Hippocampal formation (tissue), 2 donors: ENCODE measurements around the gene TRMO.

Experiments used
- DNase-seq, 2 donors: peaks; one replicate each; lab custom pipeline; 2025; lab: John Stamatoyannopoulos, UW

Gene TRMO

DNA sequence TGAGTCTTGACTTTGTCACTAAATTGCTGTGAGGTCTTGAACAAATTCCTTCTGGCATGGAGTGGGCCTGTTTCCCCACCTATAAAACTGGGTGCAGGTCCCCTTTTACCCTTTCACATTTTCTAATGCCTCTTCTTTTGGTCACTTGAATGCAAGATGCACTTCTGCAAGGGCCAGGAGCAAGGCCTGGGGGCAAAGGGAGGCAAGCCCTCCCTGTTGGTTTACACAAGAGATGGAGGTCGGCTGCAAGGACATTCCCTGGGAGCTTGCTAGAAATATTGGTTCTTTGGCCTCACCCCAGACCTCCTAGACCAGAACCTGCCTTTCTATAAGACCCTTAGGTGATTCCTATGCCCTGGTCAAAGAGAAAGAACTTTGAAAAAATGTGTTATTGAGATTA is 63.5 kb downstream of the TRMO start:
- no peak for DNase-seq

DNA sequence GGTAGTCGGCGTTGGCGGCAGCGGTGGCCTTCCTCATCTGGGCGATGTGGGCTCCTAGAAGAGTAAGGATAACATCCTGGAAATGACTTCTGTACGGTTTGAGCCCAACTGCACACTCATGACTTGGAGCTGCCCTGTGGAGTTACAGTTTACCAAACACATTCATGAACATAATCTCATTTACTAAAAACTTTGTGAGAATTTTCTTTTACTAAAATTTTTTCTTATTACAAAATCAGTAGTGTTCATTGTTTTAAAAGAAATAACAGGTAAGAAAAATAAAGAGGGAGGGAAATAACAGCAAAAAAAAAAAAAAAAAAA is 63.9 kb downstream of the TRMO start:
- DNase-seq: no peak

DNA sequence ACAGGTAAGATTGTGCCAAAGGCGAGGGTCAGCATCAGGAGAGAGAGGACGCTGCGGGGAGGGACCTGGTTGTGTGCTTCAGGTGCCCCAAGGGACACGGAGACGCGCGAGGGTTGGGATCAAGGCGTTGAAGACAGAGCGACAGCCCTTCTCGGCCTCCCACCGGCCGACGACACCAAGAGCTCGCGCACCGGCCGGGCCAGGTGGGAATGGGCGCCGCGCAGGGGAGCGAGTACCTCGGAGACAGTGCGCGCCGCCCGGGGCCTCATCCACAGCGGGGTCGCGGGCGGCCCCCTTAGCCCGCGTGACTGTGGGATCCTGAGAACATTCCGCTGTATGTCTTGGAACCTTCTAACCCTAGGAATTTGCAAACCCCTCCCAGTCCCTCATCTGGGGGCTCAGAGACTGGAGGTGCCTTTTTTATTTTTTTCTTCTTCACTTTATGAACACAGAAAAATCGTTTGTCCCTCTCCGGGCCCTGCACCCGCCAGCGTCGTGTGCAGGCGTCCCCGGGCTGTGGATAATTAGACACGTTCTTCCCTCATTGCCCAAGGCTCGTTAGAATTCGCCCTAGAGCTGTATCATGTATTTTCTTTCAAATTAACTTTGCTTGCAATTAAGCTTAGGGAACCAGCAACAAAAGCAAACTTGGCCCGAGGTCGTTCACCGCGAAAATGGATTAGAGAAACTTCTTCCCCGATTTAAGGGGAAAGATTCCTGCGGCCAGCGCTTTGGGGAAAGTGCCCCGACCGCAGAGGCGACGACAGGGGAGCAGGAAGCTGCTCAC is 64.5 kb downstream of the TRMO start:
- DNase-seq: no peak

DNA sequence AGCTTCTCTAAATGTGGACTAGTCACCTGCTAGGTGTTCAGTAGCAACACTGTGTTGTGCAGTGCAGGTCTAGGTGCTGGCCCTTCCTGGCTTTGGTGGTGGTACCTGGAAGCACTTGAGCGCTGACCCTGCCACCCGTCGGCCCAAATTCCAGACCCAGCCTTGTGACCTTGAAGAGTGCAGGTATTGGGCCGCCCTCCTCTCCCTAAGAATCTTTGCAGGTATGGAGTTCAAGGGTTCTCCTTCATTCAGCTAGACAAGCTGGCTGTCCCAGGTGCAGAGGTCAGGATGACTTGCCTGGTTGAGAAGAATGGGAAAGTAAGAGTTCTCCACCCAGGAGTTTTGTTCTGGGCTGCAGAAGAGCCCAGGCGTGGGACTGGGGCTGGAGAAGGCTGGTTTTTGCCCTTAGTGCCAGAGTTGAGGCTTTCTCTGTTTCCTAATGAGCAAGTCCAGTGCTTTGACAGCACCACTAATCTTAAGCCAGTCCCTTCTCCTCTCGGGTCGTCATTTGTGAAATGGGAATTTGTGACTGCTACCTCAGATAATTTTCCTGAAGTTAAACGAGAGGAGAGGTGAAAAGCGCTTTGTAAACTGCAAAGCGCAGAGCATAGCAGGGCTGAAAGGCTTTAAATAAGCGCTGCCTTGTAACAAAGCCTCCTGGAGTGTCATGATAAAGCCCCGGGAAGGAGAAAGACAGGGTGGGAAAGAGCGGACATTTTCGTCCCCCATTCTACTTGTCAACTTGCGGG is 65.3 kb downstream of the TRMO start:
- DNase-seq: no peak

DNA sequence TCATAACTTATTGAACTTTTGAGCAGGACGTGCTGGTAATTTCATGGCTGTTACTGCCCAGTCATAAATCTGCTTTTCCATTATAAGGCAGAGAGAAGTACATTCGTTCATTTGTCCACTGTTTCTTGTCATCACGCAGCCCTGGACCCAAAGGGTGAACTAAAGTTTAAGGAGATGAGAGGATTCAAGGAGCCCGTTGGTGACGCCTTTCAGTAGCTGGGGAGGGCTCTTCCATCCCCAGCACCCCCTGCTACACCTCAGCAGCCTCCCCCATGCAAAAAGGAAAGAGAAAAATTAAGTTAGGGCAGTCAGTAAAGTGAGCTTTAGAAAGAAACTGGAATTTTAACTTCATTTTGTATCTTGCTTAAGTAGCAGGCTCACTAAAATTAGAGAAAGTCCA is 66.4 kb downstream of the TRMO start:
- DNase-seq: no peak

DNA sequence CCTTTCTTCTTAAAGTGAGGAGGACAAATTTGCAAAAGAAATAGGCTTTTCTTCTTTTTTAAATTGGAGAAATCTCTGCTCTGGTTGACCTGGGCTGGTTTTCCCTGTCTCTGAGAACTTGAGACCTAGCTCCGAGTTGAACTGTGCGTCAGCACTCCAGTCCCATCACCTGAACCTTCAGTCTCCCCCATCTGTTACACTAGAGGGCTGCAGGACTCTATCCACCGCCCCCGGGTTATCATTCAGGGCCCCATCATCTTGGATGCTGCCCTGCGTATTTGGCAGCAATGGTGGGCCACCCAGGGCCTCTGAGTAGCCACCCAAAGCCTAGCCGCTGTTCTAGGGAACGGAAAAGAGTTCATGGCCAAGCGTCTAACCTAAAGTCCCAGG is 66.8 kb downstream of the TRMO start:
- DNase-seq: no peak

DNA sequence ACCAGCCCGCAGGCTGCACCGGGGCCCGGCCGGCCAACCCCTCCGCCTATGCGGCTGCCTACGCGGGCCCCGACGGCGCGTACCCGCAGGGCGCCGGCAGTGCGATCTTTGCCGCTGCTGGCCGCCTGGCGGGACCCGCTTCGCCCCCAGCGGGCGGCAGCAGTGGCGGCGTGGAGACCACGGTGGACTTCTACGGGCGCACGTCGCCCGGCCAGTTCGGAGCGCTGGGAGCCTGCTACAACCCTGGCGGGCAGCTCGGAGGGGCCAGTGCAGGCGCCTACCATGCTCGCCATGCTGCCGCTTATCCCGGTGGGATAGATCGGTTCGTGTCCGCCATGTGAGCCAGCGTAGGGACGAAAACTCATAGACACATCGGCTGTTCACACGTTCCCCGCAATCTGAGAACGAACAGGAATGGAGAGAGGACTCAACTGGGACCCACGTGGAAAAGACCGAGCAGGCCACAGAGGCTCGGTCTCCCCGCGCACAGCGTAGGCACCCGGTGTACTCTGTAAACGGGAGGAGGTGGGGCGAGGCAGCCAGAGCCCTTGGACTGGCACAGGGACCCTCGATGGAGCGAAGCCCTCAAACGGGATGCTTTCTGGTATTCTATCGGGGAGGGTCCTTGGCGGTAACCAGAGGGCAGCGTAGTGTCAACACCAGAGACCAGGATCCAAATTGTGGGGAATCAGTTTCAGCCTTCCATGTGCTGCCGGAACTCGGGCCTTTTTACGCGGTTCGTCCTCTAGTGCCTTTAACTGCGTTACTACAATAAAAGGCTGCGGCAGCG is 67.4 kb downstream of the TRMO start:
- DNase-seq: no peak
